Right renal cortex interstitium (tissue), 3 donors: Measurements from ENCODE around the gene TADA3. TPM values are rescaled to one million over a fixed set of nuclear protein-coding genes. Genes with fewer than 3 reads are reported as not detected.

ENCODE experiments used
- DNase-seq, 3 donors: peaks; one replicate each; pipeline ENCODE4 v3.0.0-alpha.2; 2013; ENCODE audit warnings: low read depth in 3 of 3, low spot score in 2 of 3
- polyA plus RNA-seq, 3 donors: library from polyadenylated mRNA; unstranded; fragments of 120-200 nt; gene quantifications; one replicate each; pipeline ENCODE4 v1.2.1, GENCODE V29; 2013; ENCODE audit not compliant: insufficient read length in 3 of 3

The TADA3 gene
- polyA plus RNA-seq, 3 donors: 56.7 to 61.5 (median 60.5) TPM

- peak; percentile 94 to 100 (median 97) for DNase-seq
These were observed 60.8 kb downstream of the TADA3 start, which contains the start of gene BRPF1 for GRCh38 chr3:9731206-9732079. Gene BRPF1, plus strand, starts transcription at chr3:9731735. Its CDS starts 2,406 bp downstream, at chr3:9734141.

- no peak for DNase-seq
These were observed 61.5 kb downstream of the TADA3 start for GRCh38 chr3:9730657-9731205.

Other genes starting within 250 kb of the TADA3 start
- gene LHFPL4, start 238.7 kb downstream of the TADA3 start, polyA plus RNA-seq: under 1 TPM in 2 of 3 donors, not detected in 1; 0.03 TPM
- gene MTMR14, start 143.0 kb downstream of the TADA3 start, polyA plus RNA-seq: 10 to 100 TPM; 33.2 to 34.9 (median 34.2) TPM
- under 1 TPM; 0.07 to 0.14 (median 0.10) TPM for gene CPNE9, start 88.6 kb downstream of the TADA3 start, polyA plus RNA-seq
- gene BRPF1, start 60.7 kb downstream of the TADA3 start, polyA plus RNA-seq: 10 to 100 TPM; 18.2 to 20.7 (median 19.1) TPM
- 10 to 100 TPM; 44.4 to 56.8 (median 50.9) TPM for gene OGG1, start 42.5 kb downstream of the TADA3 start, polyA plus RNA-seq
- 10 to 100 TPM; 18.6 to 20.8 (median 20.4) TPM for gene CAMK1, start 22.5 kb downstream of the TADA3 start, polyA plus RNA-seq
- gene ARPC4, start 609 bp upstream of the TADA3 start, polyA plus RNA-seq: 100 to 1,000 TPM; 146 to 156 (median 154) TPM
- 10 to 100 TPM; 29.7 to 34.0 (median 30.4) TPM for gene TTLL3, start 17.8 kb upstream of the TADA3 start, polyA plus RNA-seq
- 10 to 100 TPM; 29.8 to 35.4 (median 30.2) TPM for gene RPUSD3, start 51.5 kb upstream of the TADA3 start, polyA plus RNA-seq
- under 1 TPM in 1 of 3 donors, not detected in 2; 0.14 TPM for gene CIDEC, start 87.8 kb upstream of the TADA3 start, polyA plus RNA-seq
- gene JAGN1, start 98.1 kb upstream of the TADA3 start, polyA plus RNA-seq: 10 to 100 TPM; 48.1 to 56.8 (median 53.2) TPM
- gene IL17RE, start 110.4 kb upstream of the TADA3 start, polyA plus RNA-seq: 10 to 100 TPM; 11.5 to 12.7 (median 11.5) TPM
- gene IL17RC, start 124.6 kb upstream of the TADA3 start, polyA plus RNA-seq: 10 to 100 TPM; 30.7 to 35.9 (median 32.6) TPM
- 10 to 100 TPM; 50.1 to 52.4 (median 52.1) TPM for gene CRELD1, start 141.4 kb upstream of the TADA3 start, polyA plus RNA-seq
- gene PRRT3, start 159.9 kb upstream of the TADA3 start, polyA plus RNA-seq: 1 to 10 TPM; 2.8 to 3.5 (median 3.0) TPM
- 100 to 1,000 TPM; 101 to 108 (median 106) TPM for gene EMC3, start 194.4 kb upstream of the TADA3 start, polyA plus RNA-seq
- gene FANCD2, start 234.0 kb upstream of the TADA3 start, polyA plus RNA-seq: 10 to 100 TPM; 18.1 to 20.9 (median 19.5) TPM